IPS-11a (cell line): ENCODE results near the gene POLR2E.
"Not testable (repeated sequence)": the region's sequence is repeated elsewhere in the genome, so short reads cannot be mapped to it uniquely, and the experiment has no call there.

Experiments used
- H3K4me3 ChIP-seq: one replicate; pipeline ENCODE4 v1.5.1; 2013; ENCODE audit warnings: low read depth, low read length, control low read depth

Gene POLR2E

DNA sequence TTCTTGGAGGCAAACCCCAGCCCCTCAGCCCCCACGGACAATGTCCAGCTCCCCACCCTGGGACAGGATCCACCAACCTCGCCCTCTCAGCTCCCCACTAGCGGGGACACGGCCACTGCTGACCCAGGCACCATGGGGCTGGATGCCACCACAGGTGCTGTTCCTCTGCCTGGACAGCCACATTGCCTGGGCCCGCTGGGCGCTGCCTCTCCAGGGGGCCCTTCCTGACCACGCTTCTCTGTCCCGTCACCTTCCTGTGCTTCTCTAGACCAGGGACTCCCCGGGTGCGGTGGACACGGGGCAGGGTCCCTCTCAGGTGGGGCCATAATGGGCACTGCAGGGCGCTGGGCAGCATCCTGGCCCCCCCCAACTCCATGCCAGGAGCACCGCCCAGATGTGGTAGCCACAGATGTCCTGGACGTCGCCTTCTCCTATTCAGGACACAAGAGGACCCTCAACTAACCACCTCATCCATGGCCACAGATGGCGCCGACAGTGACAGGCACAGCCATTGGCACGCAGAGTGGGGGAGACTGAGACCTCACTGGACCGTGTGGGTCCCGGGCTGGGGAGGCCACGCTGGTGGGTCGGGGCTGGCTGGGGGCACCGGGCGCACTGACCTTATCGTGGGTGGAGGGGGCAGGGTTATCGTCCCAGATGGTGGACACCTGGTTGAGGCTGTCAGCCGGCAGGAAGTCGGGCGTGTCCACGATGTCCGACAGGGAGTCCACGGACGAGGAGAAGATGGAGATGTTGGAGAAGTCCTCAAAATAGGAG lies 32.0 kb upstream of the POLR2E start:
- H3K4me3 ChIP-seq: no peak overlapping the region

DNA sequence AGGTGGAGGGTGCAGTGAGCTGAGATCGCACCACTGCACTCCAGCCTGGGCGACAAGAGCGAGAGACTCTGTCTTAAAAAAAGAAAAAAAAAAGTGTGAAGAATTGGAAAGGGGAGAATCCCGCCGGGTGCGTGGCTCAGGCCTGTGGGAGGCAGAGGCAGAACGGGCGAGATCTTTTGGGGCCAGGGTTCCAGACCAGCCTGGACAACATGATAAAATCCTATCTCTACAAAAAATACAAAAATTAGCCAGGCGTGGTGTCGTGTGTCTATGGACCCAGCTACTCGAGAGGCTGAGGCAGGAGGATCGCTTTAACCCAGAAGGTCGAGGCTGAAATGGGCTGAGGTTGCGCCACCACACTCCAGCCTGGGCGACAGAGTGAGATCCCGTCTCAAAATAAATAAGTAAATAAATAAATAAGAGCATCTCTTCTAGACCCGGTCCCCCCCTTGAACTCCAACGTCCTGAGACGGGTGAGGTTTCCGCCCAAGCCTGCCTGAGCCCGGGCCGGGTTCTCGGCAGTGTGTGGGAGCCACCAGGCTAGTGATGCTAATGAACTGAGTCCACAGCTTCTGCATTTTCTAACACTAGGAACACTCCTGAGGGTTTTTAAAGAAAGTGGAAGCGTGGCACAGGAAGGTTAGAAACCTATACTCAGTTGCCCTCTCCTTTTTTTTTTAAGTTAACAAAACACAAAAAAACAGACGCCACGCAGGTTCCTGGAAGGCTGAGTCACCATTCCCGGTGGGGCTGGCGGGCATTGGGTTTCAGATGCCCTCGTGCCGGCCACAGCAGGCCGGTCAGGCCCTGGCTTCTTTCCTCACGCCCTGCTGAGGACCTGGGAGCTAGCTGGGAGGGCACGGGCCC lies 30.7 kb upstream of the POLR2E start:
- no peak overlapping the region for H3K4me3 ChIP-seq

DNA sequence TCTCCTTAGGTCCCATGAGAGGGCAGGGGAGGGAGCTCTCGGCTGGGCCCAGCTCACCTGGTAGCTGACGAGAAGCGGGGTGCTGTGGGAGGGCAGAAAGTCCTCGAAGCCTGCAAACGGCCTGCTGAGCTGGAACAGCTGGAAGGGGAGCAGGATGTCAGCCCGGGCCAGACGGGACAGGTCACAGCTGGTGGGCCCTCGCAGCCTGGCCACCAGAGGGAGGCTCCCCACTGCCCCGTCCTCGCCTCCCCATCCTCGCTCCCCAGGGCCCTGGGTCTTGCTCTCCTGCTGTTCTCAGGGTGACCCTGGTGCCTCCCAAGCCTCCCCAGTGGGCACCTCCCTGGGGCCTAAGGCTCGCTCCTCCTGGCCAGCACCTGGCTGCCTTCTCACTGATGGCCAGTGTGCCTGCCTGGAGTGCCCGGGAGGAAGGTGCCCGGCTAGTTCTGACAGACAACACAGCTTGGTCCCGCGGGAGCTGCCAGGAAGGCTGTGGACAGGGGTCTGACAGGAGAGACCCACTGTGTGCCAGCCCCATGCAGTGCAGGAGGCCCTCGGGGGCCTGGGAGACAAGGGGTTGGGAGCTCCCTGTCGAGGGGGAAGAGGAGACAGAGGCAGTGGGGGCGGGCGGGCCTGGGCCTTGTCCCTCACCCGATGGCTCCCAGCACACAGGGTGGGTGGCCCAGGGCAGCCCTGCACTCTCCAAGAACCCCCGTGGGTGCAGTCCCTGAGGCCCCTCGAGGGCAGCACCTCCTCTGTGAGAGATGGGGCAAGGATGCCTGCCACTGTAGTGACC lies 28.9 kb upstream of the POLR2E start:
- H3K4me3 ChIP-seq: no peak overlapping the region

DNA sequence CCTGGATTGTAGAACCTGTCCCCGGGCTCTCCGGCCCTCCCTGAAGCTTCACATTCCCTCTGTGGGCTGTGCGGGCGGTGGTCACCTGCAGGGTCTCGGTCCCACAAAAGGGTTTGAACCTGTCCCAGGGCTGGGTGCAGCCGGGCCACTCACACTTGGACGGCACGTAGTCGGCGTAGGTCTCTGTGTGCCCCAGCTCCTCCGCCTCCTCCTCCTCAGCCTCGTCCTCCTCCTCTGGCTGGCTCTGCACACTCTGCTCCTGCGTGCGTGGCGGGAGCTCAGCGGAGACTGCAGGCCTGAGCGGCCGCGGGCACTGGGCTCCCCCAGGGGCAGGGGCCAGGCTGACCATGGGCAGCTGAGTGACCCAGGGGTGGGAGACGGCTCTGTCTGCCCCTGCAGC lies 28.2 kb upstream of the POLR2E start:
- H3K4me3 ChIP-seq: no peak overlapping the region

DNA sequence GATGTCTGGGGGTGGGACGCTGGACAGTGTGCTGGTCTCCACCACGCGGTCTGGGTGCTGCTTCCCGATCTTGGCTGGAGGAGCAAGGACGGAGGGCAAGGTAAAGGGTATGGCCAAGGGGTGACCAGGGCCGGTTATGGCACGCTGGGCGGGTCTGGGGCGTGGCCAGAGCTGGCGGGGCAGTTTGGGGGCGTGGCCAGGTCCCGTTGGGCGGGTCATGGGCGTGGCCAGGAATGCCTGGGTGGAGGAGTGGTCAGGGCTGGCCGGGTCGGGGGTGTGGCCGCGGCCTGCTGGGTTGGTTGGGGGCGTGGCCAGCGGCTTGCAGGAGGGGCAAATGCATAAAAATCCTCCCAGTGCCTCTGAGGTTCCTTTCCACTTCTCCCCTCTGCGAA lies 27.8 kb upstream of the POLR2E start:
- H3K4me3 ChIP-seq: no peak overlapping the region

DNA sequence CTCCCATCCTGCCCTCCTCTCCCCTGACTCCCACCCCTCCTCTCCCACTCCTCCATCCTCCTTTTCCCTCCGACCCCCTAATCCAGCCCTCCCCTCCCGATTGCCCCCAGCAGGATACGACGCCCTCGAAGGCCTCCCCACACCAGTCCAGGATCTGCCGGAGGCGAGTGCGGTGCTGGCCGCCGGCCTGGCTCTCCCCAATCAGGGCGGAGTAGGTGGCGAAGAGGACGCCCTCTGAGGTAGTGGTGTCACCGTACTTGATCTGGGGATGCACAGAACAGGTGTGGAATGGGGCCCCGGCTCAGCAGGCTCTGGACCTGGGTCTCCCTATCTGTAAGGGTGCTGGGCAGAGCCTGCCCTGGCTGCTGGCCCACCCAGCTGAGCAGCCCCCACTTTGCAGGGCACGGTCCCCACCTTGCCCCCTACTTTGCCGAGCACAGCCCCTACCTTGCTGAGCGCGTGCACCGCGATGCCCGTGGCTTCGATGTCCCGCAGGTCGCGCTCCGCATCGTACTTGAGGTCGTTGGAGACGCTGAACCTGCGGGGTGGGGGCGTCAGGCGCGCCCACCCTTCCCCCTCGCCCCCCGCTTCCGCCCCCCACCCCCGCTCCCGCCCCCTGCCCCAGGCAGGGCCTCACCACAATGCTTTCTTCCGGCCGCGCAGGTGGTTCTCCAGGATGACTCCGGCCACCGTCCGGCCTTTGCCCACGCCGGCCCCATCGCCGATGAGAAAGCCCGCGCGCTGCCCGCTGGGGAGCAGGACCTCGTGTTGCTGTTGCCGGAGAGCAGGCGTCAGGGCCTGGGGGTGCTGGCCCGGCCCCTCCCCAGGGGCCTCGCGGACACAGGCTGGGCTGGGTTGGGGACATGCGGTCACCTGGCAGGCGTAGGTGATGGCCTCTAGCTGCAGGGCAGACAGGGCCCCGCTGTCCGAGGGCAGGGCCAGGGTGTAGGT lies 27.1 kb upstream of the POLR2E start:
- no peak overlapping the region for H3K4me3 ChIP-seq

DNA sequence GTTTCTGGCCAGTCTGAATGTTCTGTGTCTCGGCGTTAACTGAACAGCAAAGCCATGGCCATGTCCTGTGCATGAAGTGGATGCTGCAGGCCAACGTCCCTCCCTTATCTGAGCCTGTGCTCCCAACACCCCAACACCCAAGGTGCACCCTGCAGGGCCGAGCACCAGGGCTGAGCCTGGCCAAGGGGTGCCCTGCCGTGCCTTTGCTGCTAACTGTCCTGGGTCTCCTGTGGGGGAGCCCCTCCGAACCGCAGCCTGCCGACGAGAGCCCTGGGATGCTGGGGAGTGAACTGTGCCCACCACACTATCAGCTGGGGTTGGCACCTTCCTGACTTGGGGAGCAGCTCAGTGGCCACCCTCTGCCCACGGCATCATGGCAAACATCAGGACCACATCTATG lies 26.2 kb upstream of the POLR2E start:
- H3K4me3 ChIP-seq: no peak overlapping the region

DNA sequence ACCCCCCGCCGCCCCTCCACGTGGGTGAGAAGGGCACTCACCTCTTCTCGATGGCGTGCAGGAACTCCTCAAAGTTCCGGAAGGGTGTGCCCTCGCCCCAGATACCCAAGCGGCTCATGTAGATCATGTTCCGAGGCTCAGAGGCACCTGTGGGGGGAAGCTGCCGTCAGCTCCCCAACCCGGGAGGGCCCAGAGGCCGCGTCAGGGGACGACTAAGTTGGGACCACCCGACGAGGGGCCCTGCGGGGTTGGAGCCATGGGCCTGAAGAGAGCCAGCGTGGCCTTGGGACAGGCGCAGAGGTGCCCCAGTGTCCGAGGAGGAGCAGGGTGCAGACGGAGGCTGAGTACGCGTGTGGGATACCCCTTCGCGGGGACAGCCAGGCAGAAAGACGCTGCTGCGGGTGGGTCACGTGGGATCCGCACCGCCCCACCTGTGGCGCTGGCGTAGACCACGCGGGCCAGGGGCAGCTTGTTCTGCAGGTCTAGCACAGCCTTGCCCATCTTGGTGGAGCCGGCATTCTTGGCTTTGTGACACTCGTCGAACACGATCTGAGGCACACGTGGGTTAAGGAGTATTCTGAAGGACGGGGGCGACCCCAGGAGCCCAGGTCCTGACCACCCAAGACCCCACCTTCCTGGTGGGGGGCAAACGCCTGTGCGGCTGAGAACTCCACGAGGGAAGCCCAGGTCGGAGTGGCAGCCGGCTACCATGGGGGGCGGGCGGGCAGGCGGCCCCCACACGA lies 24.5 kb upstream of the POLR2E start:
- H3K4me3 ChIP-seq: no peak overlapping the region

DNA sequence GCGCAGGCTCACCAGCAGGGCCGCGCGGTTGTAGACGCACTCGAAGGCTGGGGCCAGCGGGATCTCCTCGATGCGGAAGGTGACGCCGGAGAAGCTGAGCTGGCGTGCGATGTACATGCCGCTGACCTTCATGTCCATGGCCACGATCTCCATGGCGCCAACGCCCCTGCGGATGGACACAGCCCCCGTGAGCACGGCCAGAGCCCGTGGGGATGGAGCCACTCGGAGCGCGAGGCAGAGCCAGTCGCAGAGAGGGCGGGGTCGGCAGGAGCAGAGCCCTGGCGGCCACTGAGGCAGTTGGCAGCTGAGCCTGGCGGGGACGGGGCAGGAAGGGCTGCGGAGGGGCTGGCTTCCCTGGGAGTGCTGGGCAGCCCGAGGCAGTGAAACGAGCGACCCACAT lies 23.8 kb upstream of the POLR2E start:
- H3K4me3 ChIP-seq: no peak overlapping the region

DNA sequence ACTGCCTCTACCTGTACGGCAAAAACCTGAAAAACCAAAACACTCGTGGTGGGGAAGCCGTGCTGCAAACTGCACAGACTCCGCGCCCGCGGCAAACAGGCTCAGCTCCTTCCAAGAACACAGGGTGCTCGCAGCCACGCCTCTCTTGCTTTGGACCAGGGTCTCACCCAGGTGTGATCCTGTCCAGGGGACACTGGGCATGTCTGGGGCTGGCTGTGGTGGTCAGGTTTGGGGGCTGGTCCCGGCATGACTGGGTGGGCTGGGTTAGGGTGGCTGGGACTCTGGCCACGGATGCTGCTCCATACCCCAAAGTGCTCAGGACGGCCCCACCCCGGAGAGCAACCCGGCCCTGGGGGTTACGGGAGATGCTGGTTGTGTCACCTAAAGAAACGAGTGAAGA lies 22.5 kb upstream of the POLR2E start:
- no peak overlapping the region for H3K4me3 ChIP-seq

DNA sequence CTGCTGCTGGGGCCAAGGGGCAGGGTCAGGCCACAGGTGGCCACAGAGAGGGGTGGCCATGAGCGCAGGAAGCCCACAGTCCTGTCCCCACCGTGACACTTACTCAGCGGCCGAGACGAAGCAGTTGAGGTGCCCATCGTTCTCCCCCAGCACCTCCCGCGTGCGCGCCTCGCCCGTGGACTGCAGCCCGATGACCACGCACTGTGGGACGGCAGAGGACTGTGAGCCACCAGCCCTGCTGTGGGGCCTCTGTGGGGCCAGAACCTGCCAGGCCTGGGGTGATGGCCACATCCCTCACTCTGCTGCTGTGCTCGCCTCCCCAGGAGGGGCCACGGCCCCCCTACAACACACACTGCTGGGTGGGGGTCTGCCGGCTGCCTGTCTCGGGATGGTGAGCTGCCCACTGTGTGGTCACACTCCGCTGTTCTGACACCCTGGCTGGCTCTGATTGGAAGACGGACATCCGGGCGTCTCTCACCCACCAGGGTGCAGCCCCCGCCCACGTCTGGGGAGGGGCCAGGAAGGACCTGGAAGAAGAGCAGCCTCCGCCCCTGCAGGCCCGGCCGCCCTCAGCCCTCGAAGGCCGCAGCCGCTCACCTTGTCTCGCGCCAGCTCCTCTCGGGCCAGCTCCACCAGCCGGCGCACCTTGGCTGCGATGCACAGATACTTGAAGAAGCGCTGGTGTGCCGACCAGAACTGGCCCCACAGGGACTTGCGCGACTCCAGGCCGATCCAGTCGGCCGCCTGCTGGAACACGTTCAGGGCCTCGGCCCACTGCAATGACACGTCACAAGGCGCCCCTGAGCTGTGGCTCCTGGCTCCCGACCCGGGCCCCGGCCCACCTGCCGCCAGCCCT lies 21.8 kb upstream of the POLR2E start:
- no peak overlapping the region for H3K4me3 ChIP-seq

DNA sequence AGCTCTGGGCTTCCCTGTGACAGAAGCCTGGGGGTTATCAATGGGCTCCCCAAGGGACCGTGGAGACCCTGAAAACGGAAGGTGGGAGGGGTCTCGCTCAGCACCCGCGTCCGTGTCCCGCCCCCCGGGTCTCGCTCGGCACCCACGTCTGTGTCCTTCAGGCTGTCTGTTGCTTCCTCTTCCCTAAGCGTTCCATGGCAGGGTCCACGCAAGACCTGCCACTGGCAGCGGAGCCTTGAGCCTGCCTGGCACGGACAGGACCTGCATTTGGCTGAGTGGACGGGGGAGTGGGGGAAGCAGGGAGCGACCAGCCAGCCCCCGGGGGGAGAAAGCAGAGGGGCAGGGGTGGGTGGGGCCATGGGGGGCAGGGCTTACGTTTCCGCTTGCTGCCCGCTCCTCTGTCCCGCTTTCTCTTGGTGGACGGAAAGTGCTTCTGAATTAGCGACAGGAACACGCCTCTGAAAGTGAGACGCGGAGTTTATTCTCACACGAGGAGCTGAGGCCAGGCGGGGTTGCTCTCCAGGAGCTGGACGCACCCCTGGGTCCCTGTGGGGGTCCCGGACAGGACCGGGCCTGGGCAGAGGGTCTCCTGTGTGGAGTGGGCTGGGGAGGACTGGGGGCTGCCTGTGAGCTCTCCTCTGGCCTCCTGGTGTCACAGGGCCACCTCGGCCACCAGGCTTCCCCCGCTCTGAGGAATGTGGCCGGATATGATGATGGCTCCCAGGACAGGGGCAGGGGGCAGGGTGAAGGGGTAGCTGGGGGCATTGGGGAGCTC lies 20.7 kb upstream of the POLR2E start:
- H3K4me3 ChIP-seq: no peak overlapping the region

DNA sequence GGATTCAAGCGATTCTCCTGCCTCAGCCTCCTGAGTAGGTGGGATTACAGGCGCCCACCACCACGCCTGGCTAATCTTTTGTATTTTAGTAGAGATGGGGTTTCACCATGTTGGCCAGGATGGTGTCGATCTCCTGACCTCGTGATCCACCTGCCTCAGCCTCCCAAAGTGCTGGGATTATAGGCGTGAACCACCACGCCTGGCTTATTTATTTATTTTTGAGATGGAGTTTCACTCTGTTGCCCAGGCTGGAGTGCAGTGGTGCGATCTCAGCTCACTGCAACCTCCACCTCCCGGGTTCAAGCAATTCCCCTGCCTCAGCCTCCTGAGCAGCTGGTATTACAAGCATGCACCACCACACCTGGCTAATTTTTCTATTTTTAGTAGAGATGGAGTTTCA lies 19.6 kb upstream of the POLR2E start:
- H3K4me3 ChIP-seq: not testable (repeated sequence)

DNA sequence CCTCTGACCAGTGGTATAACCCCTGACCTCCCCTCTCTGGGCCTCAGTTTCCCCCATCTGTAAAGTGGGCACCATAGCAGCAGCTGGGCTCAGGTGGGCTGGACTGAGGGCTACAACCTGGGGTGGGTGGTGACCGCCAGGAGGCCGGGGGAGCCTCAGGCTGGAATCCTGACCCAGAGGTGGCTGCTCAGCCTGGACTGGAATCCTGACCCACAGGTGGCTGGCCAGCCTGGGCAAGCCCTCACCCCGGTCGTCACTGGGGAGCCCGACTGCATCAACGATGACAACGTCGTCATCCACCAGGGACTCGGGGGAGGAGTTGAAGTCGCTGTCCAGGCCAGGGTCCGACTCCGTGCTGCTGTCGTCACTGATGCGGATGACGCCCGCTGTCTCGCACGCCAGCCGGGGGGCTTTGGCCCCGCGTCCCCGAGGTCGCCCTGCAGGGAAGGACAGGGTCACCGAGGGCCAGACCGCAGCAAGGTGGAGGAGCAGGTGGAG lies 18.9 kb upstream of the POLR2E start:
- no peak overlapping the region for H3K4me3 ChIP-seq

DNA sequence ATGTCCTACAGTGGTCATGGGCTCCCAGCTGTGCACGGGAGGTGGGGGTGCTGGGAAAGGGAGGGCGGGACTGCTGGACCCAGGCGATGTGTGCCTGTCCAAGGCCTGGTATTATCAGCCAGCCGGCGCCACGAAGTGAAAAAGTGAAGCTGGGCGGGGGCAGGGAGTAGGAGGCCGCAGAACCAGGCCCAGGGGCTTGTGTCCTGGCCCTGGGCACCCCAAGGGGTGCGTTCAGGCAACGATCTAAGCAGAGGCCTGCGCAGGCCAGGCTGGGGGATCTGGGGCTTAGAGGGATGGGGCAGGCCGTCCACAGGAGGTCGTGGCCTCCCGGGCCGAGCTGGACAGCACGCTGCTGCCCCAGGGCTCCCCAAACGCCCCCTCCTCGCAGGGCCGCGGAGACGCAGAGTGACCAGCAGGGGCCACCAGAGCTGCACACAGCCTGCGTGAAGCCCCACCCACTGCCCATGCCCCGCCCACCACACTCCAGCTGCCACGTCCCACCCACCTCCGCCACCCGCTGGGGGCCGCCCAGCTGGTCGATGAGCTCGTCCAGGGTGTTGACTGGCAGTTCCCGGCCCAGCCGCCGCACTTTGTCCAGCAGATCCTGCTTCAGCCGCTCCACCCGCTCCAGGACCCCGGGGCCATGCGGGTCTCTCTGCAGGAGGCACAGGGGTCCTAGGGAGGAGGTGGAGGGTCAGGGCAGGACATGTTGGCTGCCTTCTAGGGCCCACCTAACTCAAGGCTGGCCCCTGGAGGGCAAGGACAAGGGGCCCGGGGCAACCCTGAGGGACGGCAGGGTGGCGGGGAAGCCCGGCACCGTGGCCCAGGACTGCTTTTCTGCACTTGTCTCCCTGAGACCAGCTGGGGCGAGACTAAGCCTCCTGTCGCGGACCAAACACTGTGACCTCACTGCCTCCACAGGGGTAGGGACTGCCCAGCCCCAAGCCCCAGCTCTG lies 18.1 kb upstream of the POLR2E start:
- H3K4me3 ChIP-seq: no peak overlapping the region

DNA sequence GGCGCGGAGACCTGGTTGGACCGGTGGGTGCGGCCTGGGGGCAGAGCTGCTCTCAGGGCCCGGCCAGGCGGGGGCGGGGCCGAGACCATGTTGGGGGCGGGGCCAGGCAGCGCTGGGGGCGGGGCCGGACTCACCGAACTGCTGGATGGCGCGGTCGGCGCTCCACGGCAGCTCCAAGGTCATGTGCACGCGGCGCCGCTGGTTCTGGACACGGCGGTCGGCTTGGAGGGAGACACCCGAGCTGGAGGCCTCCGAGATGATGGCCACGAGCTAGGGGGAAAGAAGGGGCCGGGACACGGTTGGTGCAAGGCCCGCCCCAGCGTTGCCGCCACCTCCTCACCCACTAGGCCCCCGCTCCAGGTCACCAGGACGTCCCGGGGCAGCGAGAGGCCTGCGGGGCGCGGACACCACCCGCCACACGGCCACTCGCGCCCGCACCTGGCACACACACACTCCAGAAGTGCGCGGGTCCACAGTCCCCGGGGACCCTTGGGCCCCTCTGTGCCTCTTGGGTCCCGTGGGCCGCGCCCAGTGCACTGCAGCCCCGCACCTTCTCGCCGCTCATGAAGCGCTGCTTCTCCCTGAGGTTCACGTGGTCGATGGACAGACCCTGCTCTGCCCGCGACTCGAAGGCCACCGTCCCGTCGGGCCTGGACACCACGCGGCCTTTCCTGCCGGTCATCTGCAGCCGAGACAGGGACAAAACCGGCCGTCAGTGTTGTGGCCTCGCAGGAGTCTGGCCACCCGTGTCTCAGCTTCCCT lies 17.3 kb upstream of the POLR2E start:
- H3K4me3 ChIP-seq: no peak overlapping the region
